AG09309 (cell line): ENCODE data around the gene TMOD1.

Experiments used
- DNase-seq: peaks from one replicate; pipeline ENCODE4 v3.0.0-alpha.2; 2010; ENCODE audit warnings: low read depth
- H3K4me3 ChIP-seq: 2 replicates; pipeline ENCODE4 v1.5.1; 2011; ENCODE audit warnings: mild to moderate bottlenecking, low read depth, low read length, moderate library complexity; ENCODE audit not compliant: control insufficient read depth
- TF ChIP-seq, protein P1 (sequence below): IDR thresholded peaks from 2 replicates; pipeline ENCODE4 v1.5.1; 2011; ENCODE audit warnings: mild to moderate bottlenecking, low read depth, low read length, inconsistent platforms; ENCODE audit not compliant: insufficient read depth, control insufficient read depth; ENCODE audit errors: missing control alignments

The TMOD1 gene

GRCh38 chr9:97627624-97628023 is 126.2 kb downstream of the TMOD1 start:
- H3K4me3 ChIP-seq = no peak overlapping the region
- DNase-seq = no peak
- TF ChIP-seq, protein P1, sequence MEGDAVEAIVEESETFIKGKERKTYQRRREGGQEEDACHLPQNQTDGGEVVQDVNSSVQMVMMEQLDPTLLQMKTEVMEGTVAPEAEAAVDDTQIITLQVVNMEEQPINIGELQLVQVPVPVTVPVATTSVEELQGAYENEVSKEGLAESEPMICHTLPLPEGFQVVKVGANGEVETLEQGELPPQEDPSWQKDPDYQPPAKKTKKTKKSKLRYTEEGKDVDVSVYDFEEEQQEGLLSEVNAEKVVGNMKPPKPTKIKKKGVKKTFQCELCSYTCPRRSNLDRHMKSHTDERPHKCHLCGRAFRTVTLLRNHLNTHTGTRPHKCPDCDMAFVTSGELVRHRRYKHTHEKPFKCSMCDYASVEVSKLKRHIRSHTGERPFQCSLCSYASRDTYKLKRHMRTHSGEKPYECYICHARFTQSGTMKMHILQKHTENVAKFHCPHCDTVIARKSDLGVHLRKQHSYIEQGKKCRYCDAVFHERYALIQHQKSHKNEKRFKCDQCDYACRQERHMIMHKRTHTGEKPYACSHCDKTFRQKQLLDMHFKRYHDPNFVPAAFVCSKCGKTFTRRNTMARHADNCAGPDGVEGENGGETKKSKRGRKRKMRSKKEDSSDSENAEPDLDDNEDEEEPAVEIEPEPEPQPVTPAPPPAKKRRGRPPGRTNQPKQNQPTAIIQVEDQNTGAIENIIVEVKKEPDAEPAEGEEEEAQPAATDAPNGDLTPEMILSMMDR = no peak

GRCh38 chr9:97628668-97629067 is 127.2 kb downstream of the TMOD1 start:
- DNase-seq = no peak
- no peak overlapping the region for H3K4me3 ChIP-seq
- TF ChIP-seq, protein P1 = no peak

DNA sequence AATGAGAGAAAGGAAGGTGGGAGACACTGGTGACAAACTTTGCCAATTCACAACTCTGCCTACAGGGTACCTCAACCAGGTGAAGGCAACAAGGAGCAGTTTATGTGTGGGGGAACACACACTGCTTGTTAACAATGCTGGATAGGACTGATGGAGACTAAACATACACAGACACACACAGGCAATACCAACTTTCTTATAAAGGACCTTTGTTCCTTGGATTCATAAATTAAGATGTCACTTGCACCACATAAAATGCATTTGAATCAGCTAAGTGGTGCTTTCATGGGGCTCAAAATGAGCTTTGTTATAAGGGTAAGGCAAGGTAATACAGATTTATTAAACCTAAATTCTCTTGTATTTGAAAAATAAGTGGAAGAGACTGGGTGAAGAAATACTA is 127.7 kb downstream of the TMOD1 start:
- no peak for DNase-seq
- TF ChIP-seq, protein P1 = no peak
- H3K4me3 ChIP-seq = no peak overlapping the region

DNA sequence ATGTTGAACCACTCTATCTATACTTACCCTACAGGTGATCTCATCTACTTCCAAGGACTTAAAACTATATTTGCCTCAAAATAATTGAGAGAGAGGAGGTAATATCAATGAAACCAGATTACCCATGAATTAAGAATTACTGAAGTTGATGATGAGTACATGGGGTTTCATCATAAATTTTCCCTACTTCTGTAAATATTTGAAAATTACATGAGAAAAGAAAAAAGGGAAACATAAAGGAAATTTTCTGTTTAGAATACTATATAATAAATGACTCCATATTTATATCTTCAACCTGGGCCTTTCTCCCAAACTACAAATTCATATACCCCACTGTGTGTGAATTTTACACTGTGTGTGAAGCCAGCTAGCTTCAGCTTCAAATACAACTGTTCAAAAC is 129.1 kb downstream of the TMOD1 start:
- TF ChIP-seq, protein P1 = no peak
- no peak for DNase-seq
- H3K4me3 ChIP-seq = no peak overlapping the region

DNA sequence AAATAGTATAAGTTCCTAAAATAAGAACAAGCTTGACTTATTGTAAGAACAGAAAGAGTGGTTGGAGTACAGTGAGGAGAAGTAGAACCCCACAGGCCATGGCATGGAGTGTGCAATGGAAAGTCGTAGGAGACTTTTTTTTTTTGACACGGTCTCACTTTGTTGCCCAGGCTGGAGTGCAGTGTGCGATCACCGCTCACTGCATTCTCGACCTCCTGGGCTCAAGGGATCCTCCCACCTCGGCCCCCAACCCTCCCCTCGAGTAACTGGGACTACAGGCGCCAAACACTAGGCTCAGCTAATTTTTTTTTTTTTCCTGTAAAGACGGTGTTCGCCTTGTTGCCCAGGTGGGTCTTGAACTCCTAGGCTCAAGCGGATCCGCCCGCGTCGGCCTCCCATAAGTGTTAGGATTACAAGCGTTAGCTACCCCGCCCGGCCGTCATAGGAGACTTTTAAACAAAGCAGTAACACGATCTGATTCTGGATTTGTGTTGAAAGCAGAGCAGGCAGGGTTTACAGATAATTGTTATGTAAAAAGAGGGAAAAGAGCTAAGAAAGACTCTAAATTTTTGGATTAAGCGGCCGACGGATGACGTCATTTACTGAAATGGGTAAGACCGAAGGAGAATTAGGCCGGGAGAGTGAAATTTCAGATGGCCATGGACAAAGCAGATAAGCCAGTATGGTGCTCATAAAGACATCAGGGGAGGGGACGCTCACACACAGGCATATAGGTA is 130.9 kb downstream of the TMOD1 start:
- H3K4me3 ChIP-seq = peak overlapping the region; percentile 88
- peak; percentile 50 for DNase-seq
- TF ChIP-seq, protein P1 = no peak

GRCh38 chr9:97632985-97633858 is 131.8 kb downstream of the TMOD1 start, which contains the start of the genes NCBP1 and TSTD2:
Gene NCBP1, plus strand, starts transcription at chr9:97633821. Its CDS starts 61 bp downstream, at chr9:97633882.
Gene TSTD2, minus strand, starts transcription at chr9:97633368. Its CDS starts 5,806 bp downstream, at chr9:97627562.
- peak; percentile 92 for DNase-seq
- H3K4me3 ChIP-seq = peak within 1 kb of the TSS; percentile 88
- TF ChIP-seq, protein P1 = peak; percentile 2
